ENCODE measurements around the gene SERPINB1.
A peak's percentile ranks its signal among the peaks of the same experiment; 100 is the strongest.

SERPINB1 gene

DNA sequence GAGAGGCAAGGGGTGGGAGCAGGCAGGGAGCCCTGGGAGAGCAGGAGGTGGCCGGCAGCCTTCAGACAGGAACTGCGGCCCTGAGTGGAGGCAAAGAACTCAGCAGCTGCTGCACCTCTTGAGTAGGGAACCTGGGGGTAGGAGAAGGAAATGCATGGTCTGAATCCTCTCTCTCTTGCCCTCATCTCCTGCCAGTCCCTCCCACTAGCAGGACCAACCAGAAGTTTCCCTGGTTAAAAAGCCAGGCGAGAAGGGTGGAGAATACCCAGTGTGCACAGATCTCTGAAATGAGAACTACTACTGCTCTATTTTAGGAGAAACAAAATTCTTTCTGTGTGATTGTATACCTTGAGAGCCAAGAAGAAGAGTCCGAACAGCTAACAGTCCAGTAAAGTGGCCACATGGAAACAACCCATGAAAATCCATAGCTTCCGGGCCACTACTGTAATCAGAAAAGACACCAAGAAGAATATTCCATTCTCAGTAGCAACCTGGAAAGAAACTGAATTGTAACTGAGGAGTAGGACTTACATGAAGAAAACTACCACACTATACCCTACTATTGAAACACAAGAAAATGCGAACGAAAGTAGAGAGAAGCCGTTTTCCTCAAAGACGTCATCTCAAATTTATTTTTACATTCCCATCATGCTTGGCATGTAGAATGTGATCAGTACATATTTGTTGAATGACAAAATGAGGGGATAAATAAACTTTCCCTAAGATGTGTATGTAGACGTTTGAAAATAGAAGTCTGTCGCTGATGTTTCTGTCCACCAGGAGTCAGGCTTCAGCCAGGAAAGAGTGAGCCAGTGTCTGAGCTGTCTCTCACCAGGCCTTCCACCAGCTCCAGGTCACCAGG is 50.8 kb downstream of the SERPINB1 start:
- DNase-seq, result peak; percentile 51

DNA sequence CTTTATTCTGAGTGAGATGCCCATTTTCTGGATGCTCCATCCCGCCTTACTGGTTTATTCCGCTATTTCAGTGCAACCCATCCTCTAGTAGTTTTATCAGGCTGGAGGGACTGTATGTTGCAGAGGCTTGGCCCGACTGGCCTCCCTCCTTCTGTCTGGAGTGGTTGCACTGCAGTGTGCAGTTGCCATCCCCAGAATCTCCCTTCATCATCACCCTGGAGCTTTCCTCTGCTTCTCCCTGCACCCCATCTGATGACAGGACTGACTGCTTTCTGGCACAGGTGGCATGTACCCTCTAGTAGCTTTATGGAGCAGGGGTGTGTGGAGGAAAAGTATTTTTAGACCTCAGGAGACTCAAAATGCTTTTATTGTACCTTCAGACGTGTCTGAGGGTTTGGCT is 55.4 kb downstream of the SERPINB1 start:
- no peak for DNase-seq

DNA sequence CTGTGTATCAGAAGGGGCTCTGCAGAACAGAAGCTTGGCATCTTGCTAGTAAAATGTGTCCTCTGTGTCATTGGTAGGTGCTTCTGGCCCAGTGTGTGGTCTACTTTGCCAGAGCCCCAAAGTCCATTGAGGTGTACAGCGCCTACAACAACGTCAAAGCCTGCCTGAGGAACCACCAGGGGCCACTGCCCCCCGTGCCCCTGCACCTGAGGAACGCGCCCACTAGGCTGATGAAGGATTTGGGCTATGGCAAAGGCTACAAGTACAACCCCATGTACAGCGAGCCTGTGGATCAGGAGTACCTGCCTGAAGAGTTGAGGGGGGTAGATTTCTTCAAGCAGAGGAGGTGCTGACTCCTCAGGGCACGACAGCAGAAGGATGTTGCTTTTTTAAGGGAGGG is 56.7 kb downstream of the SERPINB1 start:
- no peak for DNase-seq

DNA sequence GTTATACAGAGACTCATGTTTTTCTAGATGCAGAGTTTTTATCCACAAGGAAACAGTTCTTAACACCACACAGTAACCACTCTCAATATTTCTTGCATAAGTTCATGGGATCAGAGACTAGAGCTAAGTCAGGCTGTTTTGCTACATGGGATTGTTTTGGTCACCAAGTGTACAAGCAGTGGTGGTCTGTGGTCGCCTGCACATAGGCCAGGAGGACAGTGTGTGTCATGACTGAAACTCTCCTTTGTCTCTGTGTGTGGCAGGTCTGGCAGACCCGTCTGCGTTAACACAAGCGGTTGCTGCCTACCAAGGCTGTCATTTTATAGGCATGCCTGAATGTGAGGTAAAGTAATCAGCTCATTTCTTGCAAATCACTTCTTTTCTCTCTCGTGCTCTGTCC is 57.6 kb downstream of the SERPINB1 start:
- no peak for DNase-seq

DNA sequence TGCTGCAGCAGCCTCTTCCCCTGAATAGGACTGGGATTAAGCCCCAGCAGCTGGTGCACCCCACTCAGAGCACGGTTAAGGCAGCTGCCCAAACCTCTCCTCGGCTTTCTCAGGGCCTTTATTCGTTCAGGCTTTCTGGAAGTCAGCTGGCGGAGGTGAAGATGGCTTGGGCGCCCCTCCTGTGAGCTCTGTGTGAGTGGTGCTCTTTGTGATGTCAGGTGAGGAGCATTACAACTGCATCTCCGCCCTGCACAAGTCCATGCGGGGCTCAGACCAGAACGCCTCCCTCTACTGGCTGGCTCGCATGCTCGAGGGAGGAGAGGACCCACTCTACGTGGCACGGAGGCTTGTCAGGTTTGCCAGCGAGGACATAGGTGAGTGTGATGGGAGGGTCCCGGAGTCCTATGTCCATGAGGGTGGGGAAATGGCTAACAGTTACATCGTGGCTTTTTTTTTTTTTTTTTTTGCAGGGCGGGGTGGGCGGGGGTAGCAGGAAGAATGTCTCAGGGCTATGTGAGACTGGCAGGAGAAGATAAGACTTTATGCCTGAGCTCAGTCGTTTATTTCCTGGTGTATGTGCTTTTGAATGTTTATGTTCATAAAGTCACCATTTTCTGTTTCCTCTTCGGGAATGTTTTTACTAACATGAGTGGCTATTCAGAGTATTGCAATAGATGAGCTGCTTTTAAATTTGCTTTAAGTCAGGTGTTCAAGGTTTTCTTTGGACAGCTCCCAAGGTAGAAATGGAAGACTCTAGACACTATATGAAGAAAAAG is 58.3 kb downstream of the SERPINB1 start:
- no peak for DNase-seq

DNA sequence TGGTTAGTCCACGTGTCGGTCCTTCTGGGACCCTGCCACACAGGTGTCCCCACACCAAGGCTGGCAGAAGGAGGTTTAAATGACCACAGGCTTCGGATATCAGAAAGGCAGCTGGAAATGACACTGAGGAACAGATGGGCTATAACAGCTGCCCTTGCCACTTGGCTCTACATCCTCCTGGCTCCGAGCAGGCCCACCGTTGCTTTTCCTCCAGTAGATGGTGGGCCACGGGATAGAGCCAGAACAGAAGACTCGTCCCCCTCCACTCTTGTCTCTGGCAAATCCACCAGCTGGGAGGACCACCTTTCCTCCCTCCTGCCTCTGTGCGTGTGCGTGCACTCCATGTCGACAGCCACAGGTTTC is 58.9 kb downstream of the SERPINB1 start:
- no peak for DNase-seq

DNA sequence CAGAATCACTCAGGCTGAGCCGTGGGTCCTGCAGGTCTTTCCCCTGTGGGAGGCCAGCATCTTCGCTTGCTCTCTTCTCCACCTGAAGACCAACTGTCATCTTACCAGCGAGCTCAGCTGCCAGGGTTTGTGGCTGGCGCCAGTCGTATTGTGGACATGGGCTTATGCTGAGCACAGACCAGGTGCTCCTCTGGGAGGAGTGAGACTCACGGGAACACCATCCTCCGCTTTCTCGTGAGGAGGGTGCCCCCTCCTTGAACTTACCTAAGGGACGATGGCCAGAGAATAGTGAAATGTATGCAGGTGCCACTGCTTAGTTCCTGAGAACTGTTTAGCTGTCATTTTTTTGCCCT is 59.3 kb downstream of the SERPINB1 start:
- DNase-seq, result no peak
